ENCODE results near the gene TTC23.

DNA sequence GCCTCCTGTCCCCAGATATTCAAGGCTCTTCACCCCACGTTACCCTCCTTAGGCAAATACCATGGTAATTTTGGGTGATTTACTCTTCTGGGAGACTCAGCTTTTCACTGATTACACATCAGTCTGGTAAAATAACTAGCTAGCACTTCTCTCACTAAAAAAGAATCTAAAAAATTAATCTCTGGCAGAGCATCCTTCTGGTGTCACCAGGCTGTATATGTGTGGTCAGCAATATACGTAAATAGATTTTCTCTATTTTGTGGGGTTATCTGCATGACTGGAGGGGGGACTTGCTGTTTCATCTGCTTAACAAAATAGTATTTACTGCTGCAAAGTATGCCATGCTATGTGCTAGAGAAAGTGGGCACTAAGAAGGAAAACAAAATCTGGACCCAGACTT is 47.0 kb upstream of the TTC23 start:
- TF ChIP-seq, protein P1, sequence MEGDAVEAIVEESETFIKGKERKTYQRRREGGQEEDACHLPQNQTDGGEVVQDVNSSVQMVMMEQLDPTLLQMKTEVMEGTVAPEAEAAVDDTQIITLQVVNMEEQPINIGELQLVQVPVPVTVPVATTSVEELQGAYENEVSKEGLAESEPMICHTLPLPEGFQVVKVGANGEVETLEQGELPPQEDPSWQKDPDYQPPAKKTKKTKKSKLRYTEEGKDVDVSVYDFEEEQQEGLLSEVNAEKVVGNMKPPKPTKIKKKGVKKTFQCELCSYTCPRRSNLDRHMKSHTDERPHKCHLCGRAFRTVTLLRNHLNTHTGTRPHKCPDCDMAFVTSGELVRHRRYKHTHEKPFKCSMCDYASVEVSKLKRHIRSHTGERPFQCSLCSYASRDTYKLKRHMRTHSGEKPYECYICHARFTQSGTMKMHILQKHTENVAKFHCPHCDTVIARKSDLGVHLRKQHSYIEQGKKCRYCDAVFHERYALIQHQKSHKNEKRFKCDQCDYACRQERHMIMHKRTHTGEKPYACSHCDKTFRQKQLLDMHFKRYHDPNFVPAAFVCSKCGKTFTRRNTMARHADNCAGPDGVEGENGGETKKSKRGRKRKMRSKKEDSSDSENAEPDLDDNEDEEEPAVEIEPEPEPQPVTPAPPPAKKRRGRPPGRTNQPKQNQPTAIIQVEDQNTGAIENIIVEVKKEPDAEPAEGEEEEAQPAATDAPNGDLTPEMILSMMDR (IDR thresholded peaks at IDR 0.05; ENCODE audit: low read depth, low read length): no peak
- TF ChIP-seq POLR2A (IDR thresholded peaks at IDR 0.05; ENCODE audit: extremely low read depth, insufficient read length): no peak
- no peak for TF ChIP-seq MYC (IDR thresholded peaks at IDR 0.05; ENCODE audit: low read depth, low read length)
- TF ChIP-seq, protein P2, sequence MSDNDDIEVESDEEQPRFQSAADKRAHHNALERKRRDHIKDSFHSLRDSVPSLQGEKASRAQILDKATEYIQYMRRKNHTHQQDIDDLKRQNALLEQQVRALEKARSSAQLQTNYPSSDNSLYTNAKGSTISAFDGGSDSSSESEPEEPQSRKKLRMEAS (IDR thresholded peaks at IDR 0.05; ENCODE audit: low read depth, low read length): no peak
